Mononuclear cell (primary cell): ENCODE data around the gene TRIM40. TPM values are rescaled to one million over a fixed set of nuclear protein-coding genes. Genes with fewer than 3 reads are reported as not detected.
"Not testable (repeated sequence)": the region's sequence is repeated elsewhere in the genome, so short reads cannot be mapped to it uniquely, and the experiment has no call there.

Source experiments
- H3K27me3 ChIP-seq: 2 replicates; pipeline ENCODE4 v1.6.0; 2011; ENCODE audit warnings: low read length, control low read depth; ENCODE audit not compliant: insufficient read depth
- H3K4me1 ChIP-seq: 2 replicates; pipeline ENCODE4 v1.5.1; 2011; ENCODE audit warnings: mild to moderate bottlenecking, low read length, control low read depth; ENCODE audit not compliant: insufficient read depth
- H3K4me3 ChIP-seq: 2 replicates; pipeline ENCODE4 v1.5.1; 2011; ENCODE audit warnings: mild to moderate bottlenecking, low read length, moderate library complexity
- H3K9me3 ChIP-seq: 2 replicates; pipeline ENCODE4 v1.5.1; 2011; ENCODE audit warnings: low read depth, mild to moderate bottlenecking, control low read depth, low read length
- total RNA-seq: library from RNA; depleted of rRNA; stranded (reverse); fragments of >200 nt; gene quantifications from one replicate; pipeline ENCODE4 v1.2.3, GENCODE V29; 2012

The TRIM40 gene
- total RNA-seq, 1 donor: 1.4 TPM

- Histone ChIP-seq H3K9me3 (no peaks in the 10 kb centered on the region), H3K4me3 (no peak within 1 kb of the TSS), H3K27me3 (peaks cover 4% of the 10 kb centered on the region)
These were observed 25.0 kb downstream of the TRIM40 start, which contains the start of gene TRIM10 for GRCh38 chr6:30160785-30161531. Gene TRIM10, minus strand, starts transcription at chr6:30161211. Its CDS starts 353 bp downstream, at chr6:30160858.

GRCh38 chr6:30162265-30163089 lies 26.5 kb downstream of the TRIM40 start:
- Histone ChIP-seq H3K4me1 (peaks cover 4% of the 10 kb centered on the region), H3K9me3 (no peaks in the 10 kb centered on the region), H3K4me3 (no peak overlapping the region), H3K27me3 (no peaks in the 10 kb centered on the region)

More at GRCh38 chr6:30160785-30161531, 25.0 kb downstream of the TRIM40 start, which contains the start of gene TRIM10:
- peaks cover 4% of the 10 kb centered on the region for H3K4me1 ChIP-seq

- Histone ChIP-seq H3K4me3 (no peak within 1 kb of the TSS), H3K4me1 (peaks cover 4% of the 10 kb centered on the region), H3K27me3 (no peaks in the 10 kb centered on the region), H3K9me3 (no peaks in the 10 kb centered on the region)
These were observed 27.4 kb downstream of the TRIM40 start, which contains the start of gene TRIM15 for GRCh38 chr6:30163090-30163917. Gene TRIM15, plus strand, starts transcription at chr6:30163546. Its CDS starts 139 bp downstream, at chr6:30163685.

- Histone ChIP-seq H3K4me3 (no peak overlapping the region), H3K4me1 (peaks cover 4% of the 10 kb centered on the region), H3K27me3 (peaks cover 2% of the 10 kb centered on the region), H3K9me3 (no peaks in the 10 kb centered on the region)
These were observed 28.1 kb downstream of the TRIM40 start for GRCh38 chr6:30163918-30164654.

- Histone ChIP-seq H3K9me3 (no peaks in the 10 kb centered on the region), H3K4me1 (peaks cover 4% of the 10 kb centered on the region), H3K27me3 (peaks cover 8% of the 10 kb centered on the region), H3K4me3 (no peak overlapping the region)
These were observed 28.8 kb downstream of the TRIM40 start for GRCh38 chr6:30164714-30165113.

- not testable (repeated sequence) for H3K9me3 ChIP-seq, H3K4me1 ChIP-seq, H3K4me3 ChIP-seq
- peaks cover 13% of the 10 kb centered on the region for H3K27me3 ChIP-seq
These were observed 29.3 kb downstream of the TRIM40 start for GRCh38 chr6:30165238-30165637.

GRCh38 chr6:30167101-30167500 lies 31.2 kb downstream of the TRIM40 start:
- Histone ChIP-seq H3K9me3 (no peaks in the 10 kb centered on the region), H3K4me3 (no peak overlapping the region), H3K27me3 (peaks cover 31% of the 10 kb centered on the region), H3K4me1 (peaks cover 11% of the 10 kb centered on the region)

GRCh38 chr6:30168741-30169140 lies 32.8 kb downstream of the TRIM40 start:
- Histone ChIP-seq H3K4me3 (no peak overlapping the region), H3K9me3 (no peaks in the 10 kb centered on the region), H3K27me3 (peaks cover 47% of the 10 kb centered on the region), H3K4me1 (peaks cover 10% of the 10 kb centered on the region)

GRCh38 chr6:30169658-30170614 lies 34.0 kb downstream of the TRIM40 start:
- peaks cover 58% of the 10 kb centered on the region for H3K27me3 ChIP-seq
- peaks cover 10% of the 10 kb centered on the region for H3K4me1 ChIP-seq
- no peak overlapping the region for H3K4me3 ChIP-seq
- H3K9me3 ChIP-seq: no peaks in the 10 kb centered on the region

- Histone ChIP-seq H3K9me3 (no peaks in the 10 kb centered on the region), H3K27me3 (peaks cover 74% of the 10 kb centered on the region), H3K4me1 (peaks cover 10% of the 10 kb centered on the region), H3K4me3 (no peak overlapping the region)
These were observed 35.9 kb downstream of the TRIM40 start for GRCh38 chr6:30171677-30172471.

GRCh38 chr6:30172681-30173080 lies 36.7 kb downstream of the TRIM40 start:
- Histone ChIP-seq H3K4me3 (no peak overlapping the region), H3K9me3 (no peaks in the 10 kb centered on the region), H3K4me1 (peaks cover 10% of the 10 kb centered on the region), H3K27me3 (peaks cover 82% of the 10 kb centered on the region)

GRCh38 chr6:30175765-30176164 lies 39.8 kb downstream of the TRIM40 start:
- Histone ChIP-seq H3K4me3 (no peak overlapping the region), H3K27me3 (peaks cover 87% of the 10 kb centered on the region), H3K4me1 (peaks cover 10% of the 10 kb centered on the region), H3K9me3 (peaks cover 9% of the 10 kb centered on the region)

- Histone ChIP-seq H3K4me1 (no peaks in the 10 kb centered on the region), H3K27me3 (peaks cover 57% of the 10 kb centered on the region), H3K9me3 (peaks cover 9% of the 10 kb centered on the region), H3K4me3 (no peak overlapping the region)
These were observed 42.9 kb downstream of the TRIM40 start for GRCh38 chr6:30178837-30179236.
